HCT116 (cell line): ENCODE data around the gene ZNF346. TPM values are rescaled to one million over a fixed set of nuclear protein-coding genes. Genes with fewer than 3 reads are reported as not detected.
A peak's percentile ranks its signal among the peaks of the same experiment; 100 is the strongest.

Source experiments
- ATAC-seq: fragments of 200-7000 bp; cut with Tn5 transposase; 2 replicates; pipeline ENCODE4 v1.9.1; 2020; ENCODE audit warnings: mild to moderate bottlenecking, moderate library complexity
- BruUV-seq: library from RNA; stranded (reverse); fragments of 400-500 nt; replicated peaks from 2 replicates; lab custom pipeline; 2021; lab: Mats Ljungman, UMichigan
- CTCF ChIA-PET: fragments of 300-600 bp; sonication (Branson Sonifier 250); formaldehyde crosslinking; loops from one replicate; lab custom pipeline; 2021; ENCODE audit warnings: antibody characterized with exemption; lab: Charles Lee
- POLR2A ChIA-PET: fragments of 300-600, 350-600 bp; sonication (Branson Sonifier 250); formaldehyde crosslinking; loops from one replicate; lab custom pipeline; 2021; ENCODE audit warnings: antibody characterized with exemption; lab: Charles Lee
- RAD21 ChIA-PET, 2 experiments: fragments of 300-600 bp; sonication (Branson Sonifier 250); formaldehyde crosslinking; loops; one replicate each; lab custom pipeline; 2023; ENCODE audit warnings: low total read pairs in 2 of 2; ENCODE audit not compliant: uncharacterized antibody in 2 of 2, unreplicated experiment in 2 of 2, low non-redundant PET in 1 of 2; lab: Charles Lee
- DNase-seq: peaks from one replicate; pipeline ENCODE4 v3.0.0-alpha.2; 2010; ENCODE audit warnings: low read depth, low spot score
- H2AFZ ChIP-seq: fragments of 200-600 bp; shearing (Covaris generic), sonication (generic); 2 replicates; pipeline ENCODE4 v1.6.1; 2017; ENCODE audit warnings: low read depth, mixed run types, mixed read lengths, antibody characterized with exemption, low read length; ENCODE audit not compliant: poor library complexity, severe bottlenecking
- H3K27ac ChIP-seq: 2 replicates; pipeline ENCODE4 v1.5.1; 2012; ENCODE audit warnings: low read depth, low read length
- H3K27me3 ChIP-seq: fragments of 200-600 bp; sonication (generic); 2 replicates; pipeline ENCODE4 v1.6.1; 2016; ENCODE audit warnings: mixed run types, low read length, mixed read lengths; ENCODE audit not compliant: insufficient read depth
- H3K36me3 ChIP-seq, 2 experiments: fragments of 200-500 bp in 1 of 2; fragments of 200-600 bp in 1 of 2; sonication (Bioruptor generic) in 1 of 2; sonication (generic) in 1 of 2; 2 replicates each; pipeline versions ENCODE4 v1.5.1 to v1.6.1; 2014 to 2016; ENCODE audit warnings: low read length in 2 of 2, inconsistent platforms in 1 of 2, mixed read lengths in 1 of 2, mixed run types in 1 of 2; ENCODE audit not compliant: insufficient read depth in 2 of 2, control insufficient read depth in 1 of 2
- H3K4me1 ChIP-seq, 2 experiments: fragments of 200-600 bp in 1 of 2; sonication (generic) in 1 of 2; 2 replicates each; pipeline versions ENCODE4 v1.5.1 to v1.6.1; 2012 to 2017; ENCODE audit warnings: low read length in 2 of 2, inconsistent platforms in 1 of 2, mild to moderate bottlenecking in 1 of 2, mixed read lengths in 1 of 2, mixed run types in 1 of 2, moderate library complexity in 1 of 2; ENCODE audit not compliant: insufficient read depth in 2 of 2, control insufficient read depth in 1 of 2
- H3K4me2 ChIP-seq: fragments of 200-600 bp; sonication (generic); 2 replicates; pipeline ENCODE4 v1.6.1; 2017; ENCODE audit warnings: mixed run types, low read length, mixed read lengths
- H3K4me3 ChIP-seq, 2 experiments: fragments of 200-600 bp in 1 of 2; sonication (generic) in 1 of 2; replicated peaks in 1 of 2; 2 replicates each; pipeline ENCODE4 v1.5.1; 2011 to 2016; ENCODE audit warnings: low read length in 2 of 2, control low read depth in 1 of 2, low read depth in 1 of 2, mild to moderate bottlenecking in 1 of 2, mixed read lengths in 1 of 2, mixed run types in 1 of 2
- H3K79me2 ChIP-seq: fragments of 200-600 bp; sonication (generic); 2 replicates; pipeline ENCODE4 v1.6.1; 2017; ENCODE audit warnings: mild to moderate bottlenecking, mixed run types, low read length, moderate library complexity, mixed read lengths; ENCODE audit not compliant: insufficient read depth
- H3K9ac ChIP-seq: fragments of 200-600 bp; sonication (generic); 2 replicates; pipeline ENCODE4 v1.6.1; 2016; ENCODE audit warnings: low read length, mixed read lengths
- H3K9me2 ChIP-seq: fragments of 200-600 bp; sonication (generic), shearing (Covaris generic); 2 replicates; pipeline ENCODE4 v1.6.1; 2017; ENCODE audit warnings: mixed run types, mild to moderate bottlenecking, moderate library complexity; ENCODE audit not compliant: insufficient read depth
- H3K9me3 ChIP-seq, 2 experiments: fragments of 200-500 bp in 1 of 2; fragments of 200-600 bp in 1 of 2; sonication (Bioruptor generic) in 1 of 2; sonication (generic) in 1 of 2; 2 replicates each; pipeline ENCODE4 v1.6.1; 2014 to 2017; ENCODE audit warnings: low read length in 2 of 2, mixed read lengths in 2 of 2, inconsistent platforms in 1 of 2, low read depth in 1 of 2, mild to moderate bottlenecking in 1 of 2, mixed run types in 1 of 2, moderate library complexity in 1 of 2; ENCODE audit not compliant: control insufficient read depth in 1 of 2, insufficient read depth in 1 of 2
- H4K20me1 ChIP-seq: fragments of 200-600 bp; sonication (generic), shearing (Covaris generic); 2 replicates; pipeline ENCODE4 v1.6.1; 2017; ENCODE audit warnings: mixed run types, mild to moderate bottlenecking, moderate library complexity; ENCODE audit not compliant: insufficient read depth
- ATF3 ChIP-seq: IDR thresholded peaks from 2 replicates; pipeline ENCODE4 v1.6.1; 2012
- CEBPB ChIP-seq: IDR thresholded peaks from 2 replicates; pipeline ENCODE4 v1.6.1; 2012; ENCODE audit warnings: low read depth
- EGR1 ChIP-seq: IDR thresholded peaks from 2 replicates; pipeline ENCODE4 v1.6.1; 2012; ENCODE audit warnings: low read depth
- ELF1 ChIP-seq: IDR thresholded peaks from 2 replicates; pipeline ENCODE4 v1.6.1; 2012; ENCODE audit warnings: low read depth, borderline replicate concordance
- EZH2 ChIP-seq: fragments of 200-600 bp; sonication (generic); IDR thresholded peaks from 2 replicates; pipeline ENCODE4 v1.6.1; 2017; ENCODE audit warnings: antibody characterized with exemption, mixed run types
- EZH2phosphoT487 ChIP-seq: fragments of 200-600 bp; IDR thresholded peaks from 2 replicates; pipeline ENCODE4 v1.6.1; 2018; ENCODE audit warnings: antibody characterized with exemption, borderline replicate concordance
- MAX ChIP-seq: IDR thresholded peaks from 2 replicates; pipeline ENCODE4 v1.6.1; 2012
- POLR2AphosphoS5 ChIP-seq: IDR thresholded peaks from 2 replicates; pipeline ENCODE4 v1.6.1; 2011; ENCODE audit warnings: mild to moderate bottlenecking, low read depth, low read length, moderate library complexity
- RAD21 ChIP-seq: IDR thresholded peaks from 2 replicates; pipeline ENCODE4 v1.6.1; 2012; ENCODE audit warnings: low read depth, mild to moderate bottlenecking
- REST ChIP-seq: IDR thresholded peaks from 2 replicates; pipeline ENCODE4 v1.6.1; 2012; ENCODE audit warnings: low read depth
- SP1 ChIP-seq: IDR thresholded peaks from 2 replicates; pipeline ENCODE4 v1.6.1; 2012; ENCODE audit warnings: low read depth
- SRF ChIP-seq: IDR thresholded peaks from 2 replicates; pipeline ENCODE4 v1.6.1; 2012; ENCODE audit warnings: low read depth
- TCF7L2 ChIP-seq: IDR thresholded peaks from 2 replicates; pipeline ENCODE4 v1.7.0; 2011; ENCODE audit warnings: borderline replicate concordance, inconsistent platforms; ENCODE audit not compliant: insufficient read depth, insufficient read length; ENCODE audit errors: extremely low read depth
- ZFX ChIP-seq: fragments of 450-650 bp; IDR thresholded peaks from 2 replicates; pipeline ENCODE4 v1.6.1; 2017
- ZNF274 ChIP-seq: fragments of 200-500 bp; sonication (Bioruptor generic); IDR thresholded peaks from 2 replicates; pipeline ENCODE4 v1.6.1; 2014; ENCODE audit warnings: mild to moderate bottlenecking, low read depth, low read length, inconsistent platforms
- intact Hi-C: fragments of 100-400 bp; cut with micrococcal nuclease; formaldehyde crosslinking; loops from 2 replicates; pipeline ENCODE4 v1.10.0; 2022
- total RNA-seq: library from RNA; stranded (reverse); gene quantifications from one replicate; pipeline ENCODE4 v1.2.1, GENCODE V29; 2021; ENCODE audit not compliant: unreplicated experiment
- TF ChIP-seq, protein P1 (sequence below), 3 experiments: fragments of 200-600 bp in 1 of 3; sonication (generic) in 1 of 3; IDR thresholded peaks in 2 of 3; conservative IDR thresholded peaks in 1 of 3; 2 replicates each; pipeline ENCODE4 v1.5.1; 2012 to 2017; ENCODE audit warnings: low read depth in 2 of 3, low read length in 2 of 3, antibody characterized with exemption in 1 of 3, borderline replicate concordance in 1 of 3, control low read depth in 1 of 3, mild to moderate bottlenecking in 1 of 3, mixed read lengths in 1 of 3, mixed run types in 1 of 3, moderate library complexity in 1 of 3; ENCODE audit not compliant: insufficient read depth in 1 of 3

Gene ZNF346
- total RNA-seq, 1 experiment from 2014 or later: 13.7 TPM

DNA sequence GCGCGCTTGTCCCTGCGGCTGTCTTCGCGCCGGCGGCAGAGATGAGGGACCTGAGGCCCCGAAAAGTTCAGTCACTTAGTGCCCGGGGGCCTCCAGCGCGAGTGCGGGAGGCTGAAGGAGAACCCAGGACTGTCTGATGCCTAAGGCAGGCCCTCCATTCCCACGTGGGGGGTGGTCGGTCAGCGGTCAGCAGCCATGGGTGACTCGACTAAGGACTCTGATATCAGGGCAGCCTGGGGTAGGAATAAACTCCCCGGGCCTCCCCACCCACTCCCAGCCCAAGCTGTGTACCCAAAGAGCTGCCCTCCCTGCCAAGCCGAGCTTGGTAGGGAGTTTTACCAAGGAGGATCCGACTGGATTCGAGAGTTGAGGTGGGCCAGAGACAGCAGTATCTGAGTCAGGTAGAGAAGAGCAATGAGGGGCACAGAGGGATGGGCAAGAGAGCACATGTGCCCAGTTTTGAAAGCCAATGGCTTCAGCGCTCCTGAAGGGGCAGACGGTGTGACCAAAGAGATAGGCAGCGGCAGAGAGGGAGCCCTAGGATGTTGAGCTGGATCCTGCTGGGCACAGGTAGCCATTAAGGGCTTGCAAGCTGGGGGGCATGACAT lies 65.0 kb downstream of the ZNF346 start (continued):
- TF ChIP-seq REST: no peak
- no peak for TF ChIP-seq ATF3
- TF ChIP-seq, all 23 proteins: peak for 0

DNA sequence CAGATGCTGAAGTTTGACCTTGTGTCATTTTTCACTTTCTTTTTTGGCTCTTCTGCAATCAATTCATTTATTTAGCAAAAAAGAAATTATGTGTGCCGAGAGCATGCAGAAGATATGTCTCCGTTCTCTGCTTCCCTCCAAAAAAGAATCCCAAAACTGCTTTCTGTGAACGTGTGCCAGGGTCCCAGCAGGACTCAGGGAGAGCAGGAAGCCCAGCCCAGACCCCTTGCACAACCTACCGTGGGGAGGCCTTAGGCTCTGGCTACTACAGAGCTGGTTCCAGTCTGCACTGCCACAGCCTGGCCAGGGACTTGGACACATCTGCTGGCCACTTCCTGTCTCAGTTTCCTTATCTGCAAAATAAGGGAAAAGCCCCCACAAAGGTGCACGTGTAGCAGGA lies 66.6 kb downstream of the ZNF346 start:
- TF ChIP-seq SRF: no peak
- no peak for TF ChIP-seq POLR2AphosphoS5
- TF ChIP-seq SP1: no peak
- TF ChIP-seq EGR1: no peak
- TF ChIP-seq ELF1: no peak
- TF ChIP-seq ATF3: no peak
- no peak for TF ChIP-seq ZFX
- no peak for TF ChIP-seq EZH2phosphoT487
- TF ChIP-seq MAX: no peak
- TF ChIP-seq RAD21: no peak
- TF ChIP-seq ZNF274: no peak
- TF ChIP-seq, protein P1, sequence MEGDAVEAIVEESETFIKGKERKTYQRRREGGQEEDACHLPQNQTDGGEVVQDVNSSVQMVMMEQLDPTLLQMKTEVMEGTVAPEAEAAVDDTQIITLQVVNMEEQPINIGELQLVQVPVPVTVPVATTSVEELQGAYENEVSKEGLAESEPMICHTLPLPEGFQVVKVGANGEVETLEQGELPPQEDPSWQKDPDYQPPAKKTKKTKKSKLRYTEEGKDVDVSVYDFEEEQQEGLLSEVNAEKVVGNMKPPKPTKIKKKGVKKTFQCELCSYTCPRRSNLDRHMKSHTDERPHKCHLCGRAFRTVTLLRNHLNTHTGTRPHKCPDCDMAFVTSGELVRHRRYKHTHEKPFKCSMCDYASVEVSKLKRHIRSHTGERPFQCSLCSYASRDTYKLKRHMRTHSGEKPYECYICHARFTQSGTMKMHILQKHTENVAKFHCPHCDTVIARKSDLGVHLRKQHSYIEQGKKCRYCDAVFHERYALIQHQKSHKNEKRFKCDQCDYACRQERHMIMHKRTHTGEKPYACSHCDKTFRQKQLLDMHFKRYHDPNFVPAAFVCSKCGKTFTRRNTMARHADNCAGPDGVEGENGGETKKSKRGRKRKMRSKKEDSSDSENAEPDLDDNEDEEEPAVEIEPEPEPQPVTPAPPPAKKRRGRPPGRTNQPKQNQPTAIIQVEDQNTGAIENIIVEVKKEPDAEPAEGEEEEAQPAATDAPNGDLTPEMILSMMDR (IDR thresholded peaks at IDR 0.05 in 2 of 3, conservative IDR thresholded peaks at IDR 0.05 in 1 of 3; ENCODE audit: borderline replicate concordance in 1 of 3, insufficient read depth in 1 of 3, low read depth in 2 of 3, low read length in 2 of 3): no peak
- no peak for TF ChIP-seq TCF7L2
- TF ChIP-seq EZH2: no peak
- no peak for TF ChIP-seq CEBPB
- peaks cover 21% of the 10 kb centered on the region for H3K79me2 ChIP-seq
- no peak overlapping the region for H3K27ac ChIP-seq
- ChIA-PET POLR2A (no interaction called here), CTCF (interaction anchor here (1.1 kb wide), 1 partner anchor 22 kb away, joined by 5 read pairs; no protein-coding TSS in a partner anchor), RAD21 (no interaction called here)
- H3K9me2 ChIP-seq: no peaks in the 10 kb centered on the region
- H3K4me1 ChIP-seq: peaks cover 6 to 13% of the 10 kb centered on the region in 2 experiments; a peak in 3 of 4 replicates
- H3K4me2 ChIP-seq: no peak overlapping the region
- TSS peak; percentile 37 for BruUV-seq
- H2AFZ ChIP-seq: no peak overlapping the region
- H3K36me3 ChIP-seq: peaks cover 3 to 12% of the 10 kb centered on the region in 2 experiments; a peak in 2 of 4 replicates
- intact Hi-C loops: no loop called here
- ATAC-seq (no peak), DNase-seq (no peak)
- no peaks in the 10 kb centered on the region for H3K9me3 ChIP-seq
- no peak overlapping the region for H3K9ac ChIP-seq
- no peaks in the 10 kb centered on the region for H3K27me3 ChIP-seq
- no peak overlapping the region for H3K4me3 ChIP-seq
- H4K20me1 ChIP-seq: no peaks in the 10 kb centered on the region
